ENCODE results near the gene SHLD3. TPM values are rescaled to one million over a fixed set of nuclear protein-coding genes. Genes with fewer than 3 reads are reported as not detected.

The SHLD3 gene
- total and polyA plus RNA-seq, 9 of the 15 experiments (the other 6 are each of a cell fraction or from before 2014, with no cell fraction given) = 3.0 to 14.5 (median 8.6) TPM

DNA sequence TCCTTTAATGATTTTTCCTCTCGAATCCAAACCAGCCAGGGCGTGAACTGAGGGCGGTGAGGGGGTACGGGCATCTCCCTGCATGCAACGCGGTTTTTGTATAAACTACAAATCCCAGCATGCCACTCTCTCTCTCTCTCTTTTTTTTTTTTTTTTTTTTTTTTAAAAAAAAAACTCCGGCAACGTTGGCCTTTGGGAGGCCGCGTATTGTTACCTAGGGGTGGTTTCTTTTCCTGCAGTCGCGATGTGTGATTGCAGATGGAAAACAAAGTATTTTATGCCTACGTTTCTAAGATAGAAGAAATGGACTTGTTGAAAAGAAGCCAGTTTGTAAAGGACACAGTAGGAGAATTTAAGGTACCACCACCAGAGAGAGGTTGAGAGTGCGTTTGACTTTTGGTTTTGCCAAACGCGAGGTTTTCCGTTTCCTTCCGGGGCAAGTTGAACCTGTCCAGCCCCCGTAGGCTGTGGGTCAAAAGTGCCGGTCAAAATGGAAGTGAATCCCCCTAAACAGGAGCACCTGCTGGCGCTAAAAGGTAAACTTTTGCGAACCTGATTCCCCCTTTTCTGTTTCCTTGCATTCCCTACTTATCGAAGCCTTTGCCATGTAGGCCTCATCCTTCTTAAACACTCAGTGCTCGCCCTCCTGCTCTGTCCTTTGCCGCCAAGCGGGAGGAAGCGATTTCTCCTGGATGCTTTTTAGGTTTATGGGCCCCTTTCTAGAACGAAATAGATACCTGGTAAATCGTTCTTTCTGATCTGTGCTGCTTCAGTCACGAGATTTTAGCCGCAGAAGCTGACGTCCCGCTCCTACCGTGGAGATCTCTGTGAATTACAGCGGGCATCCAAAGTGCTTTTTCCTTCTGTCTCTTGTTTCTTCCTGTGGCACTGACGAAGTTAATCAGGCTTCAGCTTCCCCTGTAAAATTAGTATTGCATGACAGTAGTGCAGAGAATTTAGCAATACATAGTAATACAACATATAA, at the start of gene SHLD3, which contains the start of gene TRAPPC13 (continued):
- TF ChIP-seq, protein P1, sequence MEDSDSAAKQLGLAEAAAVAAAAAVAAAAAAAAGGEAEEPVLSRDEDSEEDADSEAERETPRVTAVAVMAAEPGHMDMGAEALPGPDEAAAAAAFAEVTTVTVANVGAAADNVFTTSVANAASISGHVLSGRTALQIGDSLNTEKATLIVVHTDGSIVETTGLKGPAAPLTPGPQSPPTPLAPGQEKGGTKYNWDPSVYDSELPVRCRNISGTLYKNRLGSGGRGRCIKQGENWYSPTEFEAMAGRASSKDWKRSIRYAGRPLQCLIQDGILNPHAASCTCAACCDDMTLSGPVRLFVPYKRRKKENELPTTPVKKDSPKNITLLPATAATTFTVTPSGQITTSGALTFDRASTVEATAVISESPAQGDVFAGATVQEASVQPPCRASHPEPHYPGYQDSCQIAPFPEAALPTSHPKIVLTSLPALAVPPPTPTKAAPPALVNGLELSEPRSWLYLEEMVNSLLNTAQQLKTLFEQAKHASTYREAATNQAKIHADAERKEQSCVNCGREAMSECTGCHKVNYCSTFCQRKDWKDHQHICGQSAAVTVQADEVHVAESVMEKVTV (CRISPR knock-in tag; IDR thresholded peaks at IDR 0.05) = no peak
- TF ChIP-seq TCF7L2 (IDR thresholded peaks at IDR 0.05; ENCODE audit: low read depth, low read length) (no peak), SMARCA4 (IDR thresholded peaks at IDR 0.05) (no peak), GATAD2B (IDR thresholded peaks at IDR 0.05; ENCODE audit: borderline replicate concordance) (no peak), TAF9B (IDR thresholded peaks at IDR 0.05; ENCODE audit: partially characterized antibody) (no peak), SREBF2 (CRISPR knock-in tag; IDR thresholded peaks at IDR 0.05) (no peak), ZNF140 (CRISPR knock-in tag; IDR thresholded peaks at IDR 0.05) (no peak), JUND (IDR thresholded peaks at IDR 0.05; ENCODE audit: borderline replicate concordance, low read depth, low read length) (0 out of 2 replicates have a peak, but pooled peaks have one; percentile 3), JUND (tag; IDR thresholded peaks at IDR 0.05; ENCODE audit: borderline replicate concordance, low read depth, low read length) (no peak; the same call in 2 of the 3 replicates), MED1 (CRISPR knock-in tag; IDR thresholded peaks at IDR 0.05; ENCODE audit: borderline replicate concordance) (no peak), ZNF282 (CRISPR knock-in tag; IDR thresholded peaks at IDR 0.05) (no peak), KLF16 (IDR thresholded peaks at IDR 0.05) (0 out of 2 replicates have a peak, but pooled peaks have one; percentile 44), ZKSCAN1 (IDR thresholded peaks at IDR 0.05; ENCODE audit: low read depth, low read length) (no peak), PTTG1 (tag; IDR thresholded peaks at IDR 0.05; ENCODE audit: low read depth) (no peak), TBL1XR1 (IDR thresholded peaks at IDR 0.05; ENCODE audit: low read length in 2 of 2) (no peak), ARID2 (IDR thresholded peaks at IDR 0.05) (no peak)
- TF ChIP-seq, protein P2, sequence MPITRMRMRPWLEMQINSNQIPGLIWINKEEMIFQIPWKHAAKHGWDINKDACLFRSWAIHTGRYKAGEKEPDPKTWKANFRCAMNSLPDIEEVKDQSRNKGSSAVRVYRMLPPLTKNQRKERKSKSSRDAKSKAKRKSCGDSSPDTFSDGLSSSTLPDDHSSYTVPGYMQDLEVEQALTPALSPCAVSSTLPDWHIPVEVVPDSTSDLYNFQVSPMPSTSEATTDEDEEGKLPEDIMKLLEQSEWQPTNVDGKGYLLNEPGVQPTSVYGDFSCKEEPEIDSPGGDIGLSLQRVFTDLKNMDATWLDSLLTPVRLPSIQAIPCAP (CRISPR knock-in tag; IDR thresholded peaks at IDR 0.05; ENCODE audit: borderline replicate concordance) = no peak
- TF ChIP-seq, protein P3, sequence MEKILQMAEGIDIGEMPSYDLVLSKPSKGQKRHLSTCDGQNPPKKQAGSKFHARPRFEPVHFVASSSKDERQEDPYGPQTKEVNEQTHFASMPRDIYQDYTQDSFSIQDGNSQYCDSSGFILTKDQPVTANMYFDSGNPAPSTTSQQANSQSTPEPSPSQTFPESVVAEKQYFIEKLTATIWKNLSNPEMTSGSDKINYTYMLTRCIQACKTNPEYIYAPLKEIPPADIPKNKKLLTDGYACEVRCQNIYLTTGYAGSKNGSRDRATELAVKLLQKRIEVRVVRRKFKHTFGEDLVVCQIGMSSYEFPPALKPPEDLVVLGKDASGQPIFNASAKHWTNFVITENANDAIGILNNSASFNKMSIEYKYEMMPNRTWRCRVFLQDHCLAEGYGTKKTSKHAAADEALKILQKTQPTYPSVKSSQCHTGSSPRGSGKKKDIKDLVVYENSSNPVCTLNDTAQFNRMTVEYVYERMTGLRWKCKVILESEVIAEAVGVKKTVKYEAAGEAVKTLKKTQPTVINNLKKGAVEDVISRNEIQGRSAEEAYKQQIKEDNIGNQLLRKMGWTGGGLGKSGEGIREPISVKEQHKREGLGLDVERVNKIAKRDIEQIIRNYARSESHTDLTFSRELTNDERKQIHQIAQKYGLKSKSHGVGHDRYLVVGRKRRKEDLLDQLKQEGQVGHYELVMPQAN (IDR thresholded peaks at IDR 0.05; ENCODE audit: borderline replicate concordance) = peak; percentile 90
- TF ChIP-seq, protein P4, sequence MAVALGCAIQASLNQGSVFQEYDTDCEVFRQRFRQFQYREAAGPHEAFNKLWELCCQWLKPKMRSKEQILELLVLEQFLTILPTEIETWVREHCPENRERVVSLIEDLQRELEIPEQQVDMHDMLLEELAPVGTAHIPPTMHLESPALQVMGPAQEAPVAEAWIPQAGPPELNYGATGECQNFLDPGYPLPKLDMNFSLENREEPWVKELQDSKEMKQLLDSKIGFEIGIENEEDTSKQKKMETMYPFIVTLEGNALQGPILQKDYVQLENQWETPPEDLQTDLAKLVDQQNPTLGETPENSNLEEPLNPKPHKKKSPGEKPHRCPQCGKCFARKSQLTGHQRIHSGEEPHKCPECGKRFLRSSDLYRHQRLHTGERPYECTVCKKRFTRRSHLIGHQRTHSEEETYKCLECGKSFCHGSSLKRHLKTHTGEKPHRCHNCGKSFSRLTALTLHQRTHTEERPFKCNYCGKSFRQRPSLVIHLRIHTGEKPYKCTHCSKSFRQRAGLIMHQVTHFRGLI (CRISPR knock-in tag; IDR thresholded peaks at IDR 0.05) = no peak
- TF ChIP-seq, protein P5, sequence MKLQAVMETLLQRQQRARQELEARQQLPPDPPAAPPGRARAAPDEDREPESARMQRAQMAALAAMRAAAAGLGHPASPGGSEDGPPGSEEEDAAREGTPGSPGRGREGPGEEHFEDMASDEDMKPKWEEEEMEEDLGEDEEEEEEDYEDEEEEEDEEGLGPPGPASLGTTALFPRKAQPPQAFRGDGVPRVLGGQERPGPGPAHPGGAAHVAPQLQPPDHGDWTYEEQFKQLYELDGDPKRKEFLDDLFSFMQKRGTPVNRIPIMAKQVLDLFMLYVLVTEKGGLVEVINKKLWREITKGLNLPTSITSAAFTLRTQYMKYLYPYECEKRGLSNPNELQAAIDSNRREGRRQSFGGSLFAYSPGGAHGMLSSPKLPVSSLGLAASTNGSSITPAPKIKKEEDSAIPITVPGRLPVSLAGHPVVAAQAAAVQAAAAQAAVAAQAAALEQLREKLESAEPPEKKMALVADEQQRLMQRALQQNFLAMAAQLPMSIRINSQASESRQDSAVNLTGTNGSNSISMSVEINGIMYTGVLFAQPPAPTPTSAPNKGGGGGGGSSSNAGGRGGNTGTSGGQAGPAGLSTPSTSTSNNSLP (IDR thresholded peaks at IDR 0.05; ENCODE audit: borderline replicate concordance, low read depth, low read length) = no peak

Data from K562 (cell line).